Caco-2 (cell line): ENCODE results near the gene ZCCHC13. TPM values are rescaled to one million over a fixed set of nuclear protein-coding genes. Genes with fewer than 3 reads are reported as not detected.

ENCODE experiments used
- BruUV-seq: library from RNA; stranded (reverse); fragments of 400-500 nt; replicated peaks from 2 replicates; lab custom pipeline; 2021; lab: Mats Ljungman, UMichigan
- CTCF ChIA-PET: fragments of 300-600 bp; sonication (Branson Sonifier 250); formaldehyde crosslinking; loops from one replicate; lab custom pipeline; 2022; ENCODE audit warnings: antibody characterized with exemption; lab: Charles Lee
- POLR2A ChIA-PET: fragments of 300-600 bp; sonication (Branson Sonifier 250); formaldehyde crosslinking; loops from one replicate; lab custom pipeline; 2022; ENCODE audit warnings: antibody characterized with exemption; lab: Charles Lee
- DNase-seq, 2 experiments: peaks; one replicate each; pipeline versions ENCODE4 v3.0.0 to v3.0.0-alpha.2; 2020 to 2022
- H3K27me3 ChIP-seq: replicated peaks from 2 replicates; pipeline ENCODE4 v1.6.0; 2011; ENCODE audit warnings: low read length; ENCODE audit not compliant: control insufficient read depth, insufficient read depth
- H3K36me3 ChIP-seq: 2 replicates; pipeline ENCODE4 v1.5.1; 2011; ENCODE audit warnings: low read length; ENCODE audit not compliant: control insufficient read depth, insufficient read depth
- H3K4me1 ChIP-seq: fragments of 250-450 bp; sonication (Bioruptor Pico); 2 replicates; pipeline ENCODE4 v1.5.1; 2020; ENCODE audit warnings: mild to moderate bottlenecking
- H3K4me3 ChIP-seq: 2 replicates; pipeline ENCODE4 v1.5.1; 2011; ENCODE audit warnings: low read depth, mild to moderate bottlenecking, control low read depth, low read length
- H3K9me3 ChIP-seq: fragments of 250-450 bp; sonication (Bioruptor Pico); 2 replicates; pipeline ENCODE4 v1.5.1; 2020; ENCODE audit warnings: mild to moderate bottlenecking, moderate library complexity
- H3K27ac Mint-ChIP-seq: one replicate; pipeline ENCODE4 v1.8.0; 2022; ENCODE audit warnings: mixed read lengths; ENCODE audit not compliant: unreplicated experiment
- H3K27me3 Mint-ChIP-seq: one replicate; pipeline ENCODE4 v1.8.0; 2022; ENCODE audit warnings: mixed read lengths; ENCODE audit not compliant: insufficient read depth, unreplicated experiment
- H3K36me3 Mint-ChIP-seq: one replicate; pipeline ENCODE4 v1.8.0; 2022; ENCODE audit warnings: mild to moderate bottlenecking, mixed read lengths; ENCODE audit not compliant: insufficient read depth, unreplicated experiment
- H3K4me1 Mint-ChIP-seq: one replicate; pipeline ENCODE4 v1.8.0; 2022; ENCODE audit warnings: low read depth, mixed read lengths; ENCODE audit not compliant: unreplicated experiment
- H3K4me3 Mint-ChIP-seq: one replicate; pipeline ENCODE4 v1.8.0; 2022; ENCODE audit warnings: mild to moderate bottlenecking, moderate library complexity, mixed read lengths; ENCODE audit not compliant: unreplicated experiment
- H3K9me3 Mint-ChIP-seq: one replicate; pipeline ENCODE4 v1.8.0; 2022; ENCODE audit warnings: mixed read lengths; ENCODE audit not compliant: unreplicated experiment
- intact Hi-C: fragments of 100-400 bp; cut with micrococcal nuclease; formaldehyde crosslinking; loops from one replicate; pipeline ENCODE4 v1.10.0; 2022; ENCODE audit not compliant: unreplicated experiment
- total RNA-seq: library from RNA; stranded (reverse); gene quantifications from 2 replicates; pipeline ENCODE4 v1.2.3, GENCODE V29; 2022
- TF ChIP-seq, protein P1 (sequence below), 2 experiments: fragments of 200-600 bp in 1 of 2; IDR thresholded peaks; 1 replicate in 1 of 2; 2 replicates in 1 of 2; pipeline versions ENCODE4 v1.5.1 to v1.8.0; 2011 to 2022; ENCODE audit warnings: antibody characterized with exemption in 1 of 2, control low read depth in 1 of 2, inconsistent platforms in 1 of 2, low read depth in 1 of 2, low read length in 1 of 2, mild to moderate bottlenecking in 1 of 2, moderate library complexity in 1 of 2; ENCODE audit not compliant: insufficient read depth in 1 of 2, severe bottlenecking in 1 of 2, unreplicated experiment in 1 of 2

The ZCCHC13 gene
- total RNA-seq, 1 experiment from 2014 or later, result not detected

GRCh38 chrX:74274516-74274915 is 29.5 kb upstream of the ZCCHC13 start:
- Mint-ChIP-seq H3K9me3 (no peaks in the 10 kb centered on the region), H3K36me3 (peaks cover 66% of the 10 kb centered on the region), H3K27ac (no peak overlapping the region), H3K27me3 (no peaks in the 10 kb centered on the region), H3K4me3 (no peak overlapping the region), H3K4me1 (no peaks in the 10 kb centered on the region)
- no peak overlapping the region for H3K4me3 ChIP-seq
- TF ChIP-seq, protein P1, sequence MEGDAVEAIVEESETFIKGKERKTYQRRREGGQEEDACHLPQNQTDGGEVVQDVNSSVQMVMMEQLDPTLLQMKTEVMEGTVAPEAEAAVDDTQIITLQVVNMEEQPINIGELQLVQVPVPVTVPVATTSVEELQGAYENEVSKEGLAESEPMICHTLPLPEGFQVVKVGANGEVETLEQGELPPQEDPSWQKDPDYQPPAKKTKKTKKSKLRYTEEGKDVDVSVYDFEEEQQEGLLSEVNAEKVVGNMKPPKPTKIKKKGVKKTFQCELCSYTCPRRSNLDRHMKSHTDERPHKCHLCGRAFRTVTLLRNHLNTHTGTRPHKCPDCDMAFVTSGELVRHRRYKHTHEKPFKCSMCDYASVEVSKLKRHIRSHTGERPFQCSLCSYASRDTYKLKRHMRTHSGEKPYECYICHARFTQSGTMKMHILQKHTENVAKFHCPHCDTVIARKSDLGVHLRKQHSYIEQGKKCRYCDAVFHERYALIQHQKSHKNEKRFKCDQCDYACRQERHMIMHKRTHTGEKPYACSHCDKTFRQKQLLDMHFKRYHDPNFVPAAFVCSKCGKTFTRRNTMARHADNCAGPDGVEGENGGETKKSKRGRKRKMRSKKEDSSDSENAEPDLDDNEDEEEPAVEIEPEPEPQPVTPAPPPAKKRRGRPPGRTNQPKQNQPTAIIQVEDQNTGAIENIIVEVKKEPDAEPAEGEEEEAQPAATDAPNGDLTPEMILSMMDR (IDR thresholded peaks at IDR 0.05; ENCODE audit: insufficient read depth in 1 of 2, low read depth in 1 of 2, low read length in 1 of 2, severe bottlenecking in 1 of 2, unreplicated experiment in 1 of 2), result no peak
- H3K9me3 ChIP-seq, result no peaks in the 10 kb centered on the region
- no peaks in the 10 kb centered on the region; the same call in 1 of the 2 replicates for H3K36me3 ChIP-seq
- ChIA-PET CTCF (no interaction called here), POLR2A (no interaction called here)
- no peak for DNase-seq
- no peaks in the 10 kb centered on the region for H3K4me1 ChIP-seq
- no TSS peak for BruUV-seq
- intact Hi-C loops, result no loop called here
- H3K27me3 ChIP-seq, result no peaks in the 10 kb centered on the region

DNA sequence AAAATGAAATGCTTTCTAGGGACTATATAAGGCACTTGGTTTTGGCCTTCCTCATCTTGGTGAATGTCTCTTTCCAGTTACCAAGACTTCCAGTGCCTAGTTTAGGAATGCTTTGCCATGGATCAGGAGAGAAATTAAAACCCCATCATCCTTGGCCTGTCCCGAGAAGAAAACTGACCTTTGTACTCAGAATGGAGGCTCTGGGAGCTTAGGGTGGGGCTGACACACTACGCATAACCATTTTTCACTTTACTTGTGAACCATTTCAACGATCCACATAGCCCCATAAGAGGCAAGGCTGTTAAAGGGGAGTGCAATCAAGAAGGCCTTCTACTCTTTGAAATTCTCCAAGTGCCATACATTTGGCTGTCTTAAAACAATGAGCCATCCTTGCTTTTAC is 26.7 kb upstream of the ZCCHC13 start:
- no peaks in the 10 kb centered on the region for H3K4me1 ChIP-seq
- Mint-ChIP-seq H3K9me3 (no peaks in the 10 kb centered on the region), H3K4me3 (no peak overlapping the region), H3K27ac (no peak overlapping the region), H3K4me1 (no peaks in the 10 kb centered on the region), H3K36me3 (peaks cover 60% of the 10 kb centered on the region), H3K27me3 (no peaks in the 10 kb centered on the region)
- DNase-seq, result no peak
- no TSS peak for BruUV-seq
- H3K27me3 ChIP-seq, result no peaks in the 10 kb centered on the region
- ChIA-PET CTCF (no interaction called here), POLR2A (no interaction called here)
- no peaks in the 10 kb centered on the region for H3K9me3 ChIP-seq
- no peaks in the 10 kb centered on the region; the same call in none of the 2 replicates for H3K36me3 ChIP-seq
- TF ChIP-seq, protein P1 (IDR thresholded peaks at IDR 0.05; ENCODE audit: insufficient read depth in 1 of 2, low read depth in 1 of 2, low read length in 1 of 2, severe bottlenecking in 1 of 2, unreplicated experiment in 1 of 2), result no peak
- intact Hi-C loops, result no loop called here
- no peak overlapping the region for H3K4me3 ChIP-seq

GRCh38 chrX:74277846-74278245 is 26.1 kb upstream of the ZCCHC13 start:
- TF ChIP-seq, protein P1 (IDR thresholded peaks at IDR 0.05; ENCODE audit: insufficient read depth in 1 of 2, low read depth in 1 of 2, low read length in 1 of 2, severe bottlenecking in 1 of 2, unreplicated experiment in 1 of 2), result no peak
- Mint-ChIP-seq H3K4me3 (no peak overlapping the region), H3K4me1 (no peaks in the 10 kb centered on the region), H3K9me3 (no peaks in the 10 kb centered on the region), H3K27me3 (no peaks in the 10 kb centered on the region), H3K36me3 (peaks cover 57% of the 10 kb centered on the region), H3K27ac (no peak overlapping the region)
- Histone ChIP-seq H3K36me3 (no peaks in the 10 kb centered on the region; the same call in none of the 2 replicates), H3K4me3 (no peak overlapping the region), H3K4me1 (no peaks in the 10 kb centered on the region), H3K27me3 (no peaks in the 10 kb centered on the region), H3K9me3 (no peaks in the 10 kb centered on the region)
- no TSS peak for BruUV-seq
- ChIA-PET CTCF (interaction anchor here (1.1 kb wide), 1 partner anchor 10 kb away, joined by 3 read pairs; no protein-coding TSS in a partner anchor), POLR2A (no interaction called here)
- intact Hi-C loops, result no loop called here
- DNase-seq, result no peak
